Activated CD8-positive, alpha-beta T cell treated with anti-CD3 and anti-CD28 coated beads, Interleukin-2, amount 10 ng/mL, durations not matched to agents 7 days and 5 days (primary cell): Measurements from ENCODE around the gene ZNF486. TPM values are rescaled to one million over a fixed set of nuclear protein-coding genes. Genes with fewer than 3 reads are reported as not detected.
"Not testable (repeated sequence)": the region's sequence is repeated elsewhere in the genome, so short reads cannot be mapped to it uniquely, and the experiment has no call there.

Experiments used
- ATAC-seq: fragments of 150-1000 bp; cut with Tn5 transposase; one replicate; pipeline ENCODE4 v1.10.0; 2021; ENCODE audit warnings: moderate library complexity
- CTCF ChIA-PET: fragments of 350-600 bp; sonication (Branson Sonifier 250); formaldehyde crosslinking; loops from one replicate; lab custom pipeline; 2021; ENCODE audit warnings: antibody characterized with exemption; lab: Charles Lee
- POLR2A ChIA-PET: fragments of 350-600 bp; sonication (Branson Sonifier 250); formaldehyde crosslinking; loops from one replicate; lab custom pipeline; 2021; ENCODE audit warnings: antibody characterized with exemption; lab: Charles Lee
- DNase-seq: peaks from one replicate; pipeline ENCODE4 v3.0.0-alpha.2; 2020
- H3K27ac Mint-ChIP-seq: one replicate; pipeline ENCODE4 v1.8.0; 2021; ENCODE audit warnings: mild to moderate bottlenecking, mixed read lengths
- H3K27me3 Mint-ChIP-seq: one replicate; pipeline ENCODE4 v1.8.0; 2021; ENCODE audit warnings: low read depth, mixed read lengths
- H3K36me3 Mint-ChIP-seq: one replicate; pipeline ENCODE4 v1.8.0; 2021; ENCODE audit warnings: low read depth, mixed read lengths
- H3K4me1 Mint-ChIP-seq: one replicate; pipeline ENCODE4 v1.8.0; 2021; ENCODE audit warnings: low read depth, mixed read lengths
- H3K4me3 Mint-ChIP-seq: one replicate; pipeline ENCODE4 v1.8.0; 2021; ENCODE audit warnings: mild to moderate bottlenecking, mixed read lengths
- H3K9me3 Mint-ChIP-seq: one replicate; pipeline ENCODE4 v1.8.0; 2022; ENCODE audit warnings: mixed read lengths; ENCODE audit not compliant: insufficient read depth
- total RNA-seq, 2 experiments: library from RNA; stranded (reverse); gene quantifications; one replicate each; pipeline ENCODE4 v1.2.3, GENCODE V29; 2021

ZNF486 gene
- total RNA-seq, result 10 to 100 TPM; 13.1 to 13.9 TPM

- H3K36me3 Mint-ChIP-seq, result peaks cover 78% of the 10 kb centered on the region
- CTCF ChIA-PET, result interaction anchor here (1.3 kb wide), 1 partner anchor 71 kb away, joined by 4 read pairs; no protein-coding TSS in a partner anchor
- no peaks in the 10 kb centered on the region for H3K27me3 Mint-ChIP-seq
- H3K4me1 Mint-ChIP-seq, result peaks cover 40% of the 10 kb centered on the region
- H3K4me3 Mint-ChIP-seq, result peak within 1 kb of the TSS; percentile 98
- peaks cover 56% of the 10 kb centered on the region for H3K9me3 Mint-ChIP-seq
- POLR2A ChIA-PET, result interaction anchor here (0.6 to 2.0 kb wide), 22 partner anchors 12 to 1668 kb away, joined by 3 to 22 read pairs (median 4); partner anchors contain the start of genes ZNF101, ZNF253, ZNF429 and ZNF66
- peak; percentile 96 for DNase-seq
- peak; percentile 97 for ATAC-seq
- H3K27ac Mint-ChIP-seq, result peak within 1 kb of the TSS; percentile 98
Measured at GRCh38 chr19:20167020-20167644, at the start of gene ZNF486. Gene ZNF486 (plus strand): TSS chr19:20167214. CDS start chr19:20167331, 117 bp downstream.

GRCh38 chr19:20118064-20118839, 48.8 kb upstream of the ZNF486 start:
- H3K4me3 Mint-ChIP-seq, H3K27me3 Mint-ChIP-seq, DNase-seq, H3K4me1 Mint-ChIP-seq, ATAC-seq, CTCF ChIA-PET, POLR2A ChIA-PET, H3K27ac Mint-ChIP-seq: not testable (repeated sequence)
- Mint-ChIP-seq H3K9me3 (peaks cover 51% of the 10 kb centered on the region), H3K36me3 (peaks cover 67% of the 10 kb centered on the region)

- peaks cover 56% of the 10 kb centered on the region for H3K36me3 Mint-ChIP-seq
- CTCF ChIA-PET, result no interaction called here
Measured at GRCh38 chr19:20124879-20125278, 42.1 kb upstream of the ZNF486 start.

GRCh38 chr19:20132933-20133332, 34.1 kb upstream of the ZNF486 start:
- H3K36me3 Mint-ChIP-seq, H3K27me3 Mint-ChIP-seq, CTCF ChIA-PET, POLR2A ChIA-PET, H3K27ac Mint-ChIP-seq, ATAC-seq, H3K4me1 Mint-ChIP-seq, H3K4me3 Mint-ChIP-seq, DNase-seq: not testable (repeated sequence)
- peaks cover 21% of the 10 kb centered on the region for H3K9me3 Mint-ChIP-seq

More at GRCh38 chr19:20124879-20125278, 42.1 kb upstream of the ZNF486 start:
- no peak for ATAC-seq
- H3K27me3 Mint-ChIP-seq, result no peaks in the 10 kb centered on the region
- POLR2A ChIA-PET, result no interaction called here
- no peak overlapping the region for H3K4me3 Mint-ChIP-seq
- H3K4me1 Mint-ChIP-seq, result no peaks in the 10 kb centered on the region
- no peak for DNase-seq
- H3K27ac Mint-ChIP-seq, result no peak overlapping the region
- H3K9me3 Mint-ChIP-seq, result peaks cover 48% of the 10 kb centered on the region

GRCh38 chr19:20137714-20138113, 29.3 kb upstream of the ZNF486 start:
- CTCF ChIA-PET, POLR2A ChIA-PET, H3K4me3 Mint-ChIP-seq, H3K27ac Mint-ChIP-seq, H3K4me1 Mint-ChIP-seq, H3K36me3 Mint-ChIP-seq, DNase-seq, ATAC-seq, H3K27me3 Mint-ChIP-seq: not testable (repeated sequence)
- peaks cover 29% of the 10 kb centered on the region for H3K9me3 Mint-ChIP-seq

- no peaks in the 10 kb centered on the region for H3K27me3 Mint-ChIP-seq
- H3K27ac Mint-ChIP-seq, result no peak overlapping the region
- no peaks in the 10 kb centered on the region for H3K4me1 Mint-ChIP-seq
- DNase-seq (no peak), ATAC-seq (no peak)
- H3K4me3 Mint-ChIP-seq, result no peak overlapping the region
- POLR2A ChIA-PET, result no interaction called here
- peaks cover 11% of the 10 kb centered on the region for H3K9me3 Mint-ChIP-seq
- CTCF ChIA-PET, result no interaction called here
- H3K36me3 Mint-ChIP-seq, result peaks cover 2% of the 10 kb centered on the region
Measured at GRCh38 chr19:20151617-20152145, 15.3 kb upstream of the ZNF486 start.

GRCh38 chr19:20152506-20152905, 14.5 kb upstream of the ZNF486 start:
- peaks cover 14% of the 10 kb centered on the region for H3K9me3 Mint-ChIP-seq
- H3K27me3 Mint-ChIP-seq, H3K36me3 Mint-ChIP-seq, H3K4me3 Mint-ChIP-seq, DNase-seq, H3K4me1 Mint-ChIP-seq, CTCF ChIA-PET, POLR2A ChIA-PET, ATAC-seq, H3K27ac Mint-ChIP-seq: not testable (repeated sequence)

- no peak overlapping the region for H3K4me3 Mint-ChIP-seq
- peaks cover 2% of the 10 kb centered on the region for H3K36me3 Mint-ChIP-seq
- POLR2A ChIA-PET, result no interaction called here
- H3K27me3 Mint-ChIP-seq, result no peaks in the 10 kb centered on the region
- CTCF ChIA-PET, result no interaction called here
- peaks cover 12% of the 10 kb centered on the region for H3K9me3 Mint-ChIP-seq
- H3K27ac Mint-ChIP-seq, result no peak overlapping the region
- no peak for ATAC-seq
- H3K4me1 Mint-ChIP-seq, result no peaks in the 10 kb centered on the region
- DNase-seq, result no peak
Measured at GRCh38 chr19:20153281-20153680, 13.7 kb upstream of the ZNF486 start.

- Mint-ChIP-seq H3K36me3 (peaks cover 2% of the 10 kb centered on the region), H3K27ac (no peak overlapping the region), H3K27me3 (no peaks in the 10 kb centered on the region), H3K4me3 (no peak overlapping the region), H3K9me3 (peaks cover 15% of the 10 kb centered on the region), H3K4me1 (no peaks in the 10 kb centered on the region)
- no peak for ATAC-seq
- ChIA-PET POLR2A (no interaction called here), CTCF (no interaction called here)
- no peak for DNase-seq
Measured at GRCh38 chr19:20154636-20155035, 12.4 kb upstream of the ZNF486 start.

- peaks cover 42% of the 10 kb centered on the region for H3K36me3 Mint-ChIP-seq
- ATAC-seq (no peak), DNase-seq (peak; percentile 51)
- ChIA-PET POLR2A (no interaction called here), CTCF (no interaction called here)
- no peak overlapping the region for H3K4me3 Mint-ChIP-seq
- H3K27me3 Mint-ChIP-seq, result no peaks in the 10 kb centered on the region
- peaks cover 23% of the 10 kb centered on the region for H3K4me1 Mint-ChIP-seq
- peaks cover 45% of the 10 kb centered on the region for H3K9me3 Mint-ChIP-seq
- peak overlapping the region; percentile 2 for H3K27ac Mint-ChIP-seq
Measured at GRCh38 chr19:20162821-20163220, 4.2 kb upstream of the ZNF486 start.

GRCh38 chr19:20164456-20164855, 2.6 kb upstream of the ZNF486 start:
- no peak for DNase-seq
- no peak overlapping the region for H3K4me3 Mint-ChIP-seq
- peaks cover 28% of the 10 kb centered on the region for H3K4me1 Mint-ChIP-seq
- POLR2A ChIA-PET, result interaction anchor here (0.6 kb wide), 1 partner anchor 10 kb away, joined by 3 read pairs; no protein-coding TSS in a partner anchor
- no peaks in the 10 kb centered on the region for H3K27me3 Mint-ChIP-seq
- H3K36me3 Mint-ChIP-seq, result peaks cover 56% of the 10 kb centered on the region
- no peak for ATAC-seq
- no peak overlapping the region for H3K27ac Mint-ChIP-seq
- CTCF ChIA-PET, result no interaction called here
- peaks cover 43% of the 10 kb centered on the region for H3K9me3 Mint-ChIP-seq
